IPS-20b (cell line): Measurements from ENCODE around the gene ERCC4.

ENCODE experiments used
- H3K27ac ChIP-seq: one replicate; pipeline ENCODE4 v1.5.1; 2013; ENCODE audit warnings: low read length
- H3K27me3 ChIP-seq: 2 replicates; pipeline ENCODE4 v1.6.1; 2013; ENCODE audit warnings: mild to moderate bottlenecking, low read length, inconsistent platforms; ENCODE audit not compliant: insufficient read depth
- H3K36me3 ChIP-seq: 2 replicates; pipeline ENCODE4 v1.6.1; 2013; ENCODE audit warnings: low read depth, mild to moderate bottlenecking, inconsistent platforms, low read length, moderate library complexity; ENCODE audit not compliant: insufficient read depth
- H3K4me1 ChIP-seq: 2 replicates; pipeline ENCODE4 v1.6.1; 2013; ENCODE audit warnings: mild to moderate bottlenecking, control low read depth, inconsistent platforms, low read length, moderate library complexity; ENCODE audit not compliant: insufficient read depth
- H3K4me3 ChIP-seq: 2 replicates; pipeline ENCODE4 v1.5.1; 2013; ENCODE audit warnings: mild to moderate bottlenecking, low read length, inconsistent platforms
- H3K9ac ChIP-seq: 2 replicates; pipeline ENCODE4 v1.6.1; 2013; ENCODE audit warnings: low read depth, mild to moderate bottlenecking, inconsistent platforms, low read length, moderate library complexity
- H3K9me3 ChIP-seq: 2 replicates; pipeline ENCODE4 v1.6.1; 2013; ENCODE audit warnings: mild to moderate bottlenecking, low read depth, low read length, inconsistent platforms; ENCODE audit not compliant: insufficient read depth

The ERCC4 gene

GRCh38 chr16:13935408-13935807 lies 15.5 kb downstream of the ERCC4 start:
- H3K4me1 ChIP-seq, result no peaks in the 10 kb centered on the region

DNA sequence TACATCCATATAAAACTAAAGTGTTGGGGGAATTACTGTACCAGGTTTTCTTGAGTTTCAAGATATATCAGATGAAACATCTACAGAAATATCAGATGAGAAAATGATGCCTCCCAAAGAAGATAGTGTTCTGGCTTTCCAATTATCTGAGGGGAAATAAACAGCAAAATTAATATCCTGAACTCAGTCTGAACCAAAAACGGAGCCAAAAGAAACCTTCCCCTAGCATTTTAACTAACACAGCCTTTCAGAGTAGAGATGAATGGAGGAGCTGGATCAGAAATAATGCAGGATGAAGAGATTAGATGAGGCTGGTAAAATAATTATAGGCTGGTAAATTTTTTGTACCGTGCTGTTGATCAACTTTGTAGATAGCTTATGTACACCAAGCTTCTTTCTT lies 16.2 kb downstream of the ERCC4 start:
- Histone ChIP-seq H3K9me3 (peaks cover 6% of the 10 kb centered on the region; the same call in 1 of the 2 replicates), H3K27ac (no peak overlapping the region), H3K27me3 (no peaks in the 10 kb centered on the region), H3K4me3 (no peak overlapping the region), H3K9ac (no peak overlapping the region), H3K4me1 (no peaks in the 10 kb centered on the region), H3K36me3 (peaks cover 55% of the 10 kb centered on the region)

More at GRCh38 chr16:13935408-13935807, 15.5 kb downstream of the ERCC4 start:
- Histone ChIP-seq H3K9me3 (peaks cover 6% of the 10 kb centered on the region; the same call in 1 of the 2 replicates), H3K9ac (no peak overlapping the region), H3K4me3 (no peak overlapping the region), H3K36me3 (peaks cover 62% of the 10 kb centered on the region), H3K27me3 (no peaks in the 10 kb centered on the region), H3K27ac (no peak overlapping the region)

DNA sequence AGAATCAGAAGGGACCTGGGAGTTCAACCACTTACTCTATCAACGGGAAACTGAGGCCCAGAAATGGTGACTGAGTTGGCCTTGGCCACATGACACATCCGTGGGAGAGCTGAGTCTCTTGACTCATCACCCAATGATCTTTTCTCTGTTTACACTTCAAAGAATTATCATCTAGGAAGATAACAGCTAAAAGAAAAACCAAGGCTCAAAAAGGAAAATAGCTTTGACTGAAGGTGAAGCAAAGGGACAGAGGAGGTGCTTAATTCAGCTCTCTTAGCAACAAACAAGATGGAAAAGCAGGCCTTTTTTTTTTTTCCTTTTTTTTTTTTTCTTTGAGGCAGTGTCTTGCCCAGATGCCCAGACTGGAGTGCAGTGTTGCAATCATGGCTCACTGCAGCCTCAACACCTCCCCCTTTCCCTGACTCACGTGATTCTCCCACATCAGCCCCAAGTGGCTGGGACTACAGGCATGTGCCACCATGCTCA lies 16.7 kb downstream of the ERCC4 start:
- peaks cover 6% of the 10 kb centered on the region; the same call in 1 of the 2 replicates for H3K9me3 ChIP-seq
- H3K27me3 ChIP-seq, result no peaks in the 10 kb centered on the region
- no peak overlapping the region for H3K4me3 ChIP-seq
- no peak overlapping the region for H3K9ac ChIP-seq
- H3K4me1 ChIP-seq, result no peaks in the 10 kb centered on the region
- peaks cover 50% of the 10 kb centered on the region for H3K36me3 ChIP-seq
- H3K27ac ChIP-seq, result no peak overlapping the region

DNA sequence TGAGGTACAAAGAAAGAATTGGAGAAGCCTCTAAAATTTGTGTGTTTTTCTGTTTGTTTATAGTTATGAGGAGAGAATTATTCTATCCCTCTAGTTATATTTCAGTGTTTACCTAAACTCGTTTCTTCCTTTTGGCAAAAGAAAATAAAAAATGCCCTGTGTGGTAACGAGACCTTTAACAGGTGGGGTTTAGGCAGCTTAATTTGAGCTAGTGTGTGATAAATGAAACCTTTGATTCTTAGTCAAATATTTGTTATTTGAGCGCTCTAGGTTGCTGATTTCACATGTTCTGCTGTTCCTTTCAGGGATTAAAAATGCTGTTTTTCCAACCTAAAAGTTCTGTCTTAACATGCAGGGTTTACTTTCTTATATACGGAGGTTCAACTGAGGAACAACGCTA lies 17.5 kb downstream of the ERCC4 start:
- Histone ChIP-seq H3K4me3 (no peak overlapping the region), H3K27me3 (no peaks in the 10 kb centered on the region), H3K36me3 (peaks cover 42% of the 10 kb centered on the region), H3K27ac (no peak overlapping the region), H3K9me3 (peaks cover 6% of the 10 kb centered on the region; the same call in 1 of the 2 replicates), H3K9ac (no peak overlapping the region), H3K4me1 (no peaks in the 10 kb centered on the region)

DNA sequence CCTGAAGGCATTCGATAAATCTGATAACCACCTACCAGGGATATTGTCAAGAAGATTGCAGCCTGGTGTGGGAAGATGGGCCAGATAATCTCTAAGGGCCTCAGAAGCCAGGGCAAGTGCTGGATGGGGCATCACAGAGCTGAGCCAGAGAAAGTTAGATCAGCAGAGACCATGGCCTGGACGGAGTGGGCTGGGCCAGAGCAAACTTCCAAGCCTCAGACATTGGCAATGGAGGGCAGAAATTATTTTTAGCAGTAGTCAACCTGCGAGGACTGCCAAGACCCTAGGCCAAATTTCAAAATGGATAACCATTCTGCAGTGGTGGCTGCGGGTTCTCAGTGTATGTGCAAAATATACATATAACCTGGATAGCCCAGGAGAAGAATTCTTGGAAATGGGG lies 18.5 kb downstream of the ERCC4 start:
- Histone ChIP-seq H3K27me3 (no peaks in the 10 kb centered on the region), H3K36me3 (peaks cover 42% of the 10 kb centered on the region), H3K9ac (no peak overlapping the region), H3K4me1 (no peaks in the 10 kb centered on the region), H3K9me3 (peaks cover 6% of the 10 kb centered on the region; the same call in 1 of the 2 replicates), H3K27ac (no peak overlapping the region), H3K4me3 (no peak overlapping the region)

- no peaks in the 10 kb centered on the region for H3K4me1 ChIP-seq
- H3K27ac ChIP-seq, result no peak overlapping the region
- H3K36me3 ChIP-seq, result peaks cover 43% of the 10 kb centered on the region
- H3K4me3 ChIP-seq, result no peak overlapping the region
- H3K9me3 ChIP-seq, result peaks cover 6% of the 10 kb centered on the region; the same call in 1 of the 2 replicates
- H3K27me3 ChIP-seq, result no peaks in the 10 kb centered on the region
- H3K9ac ChIP-seq, result no peak overlapping the region
These were observed 19.9 kb downstream of the ERCC4 start for GRCh38 chr16:13939821-13940220.

DNA sequence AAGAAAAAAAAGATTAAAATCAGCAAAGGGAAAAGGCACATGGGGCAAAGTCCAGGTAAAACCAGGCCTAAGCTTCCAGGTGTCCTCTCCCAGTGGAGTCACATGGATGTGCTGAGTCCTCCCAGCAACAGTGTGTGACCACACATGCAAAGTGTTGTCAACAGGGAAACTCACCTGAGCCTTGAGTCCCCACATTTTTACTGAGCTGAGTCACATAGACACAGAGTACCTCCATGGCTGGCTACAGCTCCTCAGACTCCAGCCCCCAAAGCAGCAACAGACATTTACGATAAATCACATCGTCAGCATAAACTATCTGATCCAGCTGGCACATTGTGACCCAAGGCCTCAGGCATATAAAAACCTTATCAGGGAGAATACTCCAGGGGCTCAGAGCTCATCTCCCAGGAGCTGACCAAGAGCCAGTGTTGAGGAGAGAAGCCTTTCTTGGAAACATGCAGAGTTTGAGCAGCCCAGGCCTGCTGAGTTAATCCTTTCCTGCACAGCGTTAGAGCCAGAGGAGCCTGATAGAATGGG lies 20.5 kb downstream of the ERCC4 start:
- no peak overlapping the region for H3K27ac ChIP-seq

GRCh38 chr16:13944816-13945215 lies 24.9 kb downstream of the ERCC4 start:
- H3K27me3 ChIP-seq, result no peaks in the 10 kb centered on the region
- H3K36me3 ChIP-seq, result peaks cover 44% of the 10 kb centered on the region
- H3K9me3 ChIP-seq, result no peaks in the 10 kb centered on the region
- no peaks in the 10 kb centered on the region for H3K4me1 ChIP-seq
- no peak overlapping the region for H3K27ac ChIP-seq
- H3K4me3 ChIP-seq, result no peak overlapping the region
- no peak overlapping the region for H3K9ac ChIP-seq

More for the DNA sequence above, 20.5 kb downstream of the ERCC4 start:
- peaks cover 43% of the 10 kb centered on the region for H3K36me3 ChIP-seq
- no peak overlapping the region for H3K9ac ChIP-seq
- no peaks in the 10 kb centered on the region for H3K27me3 ChIP-seq
- H3K4me3 ChIP-seq, result no peak overlapping the region
- H3K9me3 ChIP-seq, result peaks cover 6% of the 10 kb centered on the region; the same call in 1 of the 2 replicates
- no peaks in the 10 kb centered on the region for H3K4me1 ChIP-seq

DNA sequence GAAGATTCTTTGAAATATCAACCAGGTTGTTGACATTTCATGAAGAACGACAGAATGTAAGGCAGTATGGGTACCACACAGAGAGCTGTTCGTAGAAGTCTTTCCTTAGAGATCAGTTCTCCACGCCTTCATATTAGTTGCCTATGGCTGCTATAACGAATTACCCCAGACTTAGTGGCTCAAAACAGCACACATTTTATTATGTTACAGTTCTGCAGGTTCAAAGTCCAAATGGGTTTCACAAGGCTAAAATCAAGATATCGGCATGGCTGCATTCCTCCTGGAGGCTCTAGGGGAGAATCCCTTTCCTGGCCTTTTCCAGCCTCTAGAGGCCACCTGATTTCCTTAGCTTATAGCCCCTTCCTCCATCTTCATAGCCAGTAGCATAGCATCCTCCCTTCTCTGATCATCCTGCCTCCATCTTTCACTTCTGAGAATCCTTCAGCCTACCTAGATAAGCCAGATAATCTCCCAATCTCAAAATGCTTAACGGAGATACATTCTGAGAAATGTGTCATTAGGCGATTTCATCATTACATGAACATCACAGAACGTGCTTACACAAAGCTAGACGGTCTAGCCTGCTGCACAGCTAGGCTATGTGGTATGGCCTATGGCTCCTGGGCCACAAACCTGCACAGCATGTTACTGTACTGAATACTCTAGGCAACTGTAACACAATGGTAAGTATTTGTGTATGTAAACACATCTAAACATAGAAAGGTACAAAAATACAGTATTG lies 26.0 kb downstream of the ERCC4 start:
- Histone ChIP-seq H3K9ac (no peak overlapping the region), H3K4me1 (no peaks in the 10 kb centered on the region), H3K27me3 (no peaks in the 10 kb centered on the region), H3K9me3 (no peaks in the 10 kb centered on the region), H3K36me3 (peaks cover 44% of the 10 kb centered on the region), H3K27ac (no peak overlapping the region), H3K4me3 (no peak overlapping the region)

- Histone ChIP-seq H3K4me3 (no peak overlapping the region), H3K36me3 (peaks cover 44% of the 10 kb centered on the region), H3K9ac (no peak overlapping the region), H3K9me3 (no peaks in the 10 kb centered on the region), H3K4me1 (no peaks in the 10 kb centered on the region), H3K27me3 (no peaks in the 10 kb centered on the region), H3K27ac (no peak overlapping the region)
These were observed 28.1 kb downstream of the ERCC4 start for GRCh38 chr16:13948086-13948485.

- H3K4me3 ChIP-seq, result no peak overlapping the region
- H3K27me3 ChIP-seq, result no peaks in the 10 kb centered on the region
- no peaks in the 10 kb centered on the region for H3K9me3 ChIP-seq
- H3K27ac ChIP-seq, result no peak overlapping the region
- peaks cover 27% of the 10 kb centered on the region for H3K36me3 ChIP-seq
- no peaks in the 10 kb centered on the region for H3K4me1 ChIP-seq
- H3K9ac ChIP-seq, result no peak overlapping the region
These were observed 31.0 kb downstream of the ERCC4 start for GRCh38 chr16:13950821-13951547.
